Measurements from ENCODE around the gene PLTP. TPM values are rescaled to one million over a fixed set of nuclear protein-coding genes. Genes with fewer than 3 reads are reported as not detected.

PLTP gene
- total RNA-seq, 4 donors from 2014 or later, result 45.6 to 456 (median 177) TPM

DNA sequence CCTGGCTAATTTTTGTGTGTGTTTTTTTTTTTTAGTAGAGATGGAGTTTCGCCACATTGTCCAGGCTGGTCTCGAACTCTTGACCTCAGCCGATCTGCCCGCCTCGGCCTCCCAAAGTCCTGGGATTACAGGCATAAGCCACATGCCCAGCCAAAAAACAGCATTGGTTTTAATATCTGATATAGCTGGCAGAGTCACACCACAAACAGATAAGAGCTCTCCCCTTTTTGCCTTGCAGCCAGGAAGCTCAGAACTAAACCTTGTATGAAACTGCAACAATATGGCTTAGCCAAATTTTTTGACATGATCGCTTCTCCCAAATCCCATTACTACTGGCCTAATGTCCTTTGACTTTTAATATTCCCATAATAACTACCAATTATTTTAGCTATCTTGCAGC is 59.6 kb downstream of the PLTP start:
- Histone ChIP-seq H3K4me3 (no peak overlapping the region), H3K4me1 (peaks cover 3 to 40% (median 17%) of the 10 kb centered on the region in 3 donors), H3K27me3 (no peaks in the 10 kb centered on the region), H3K9me3 (no peaks in the 10 kb centered on the region), H3K36me3 (peaks cover 0 to 66% of the 10 kb centered on the region in 2 donors), H3K27ac (no peak overlapping the region)
- WGBS, 2 donors (ENCODE audit: low coverage in 1 of 2), result 97 to 100% methylated on average over 2 to 6 of the region's 6 CpGs
- no peak for ATAC-seq
- TF ChIP-seq POLR2AphosphoS5 (IDR thresholded peaks at IDR 0.05) (no peak), EP300 (IDR thresholded peaks at IDR 0.05) (no peak), POLR2A (IDR thresholded peaks at IDR 0.05) (no peak)
- TF ChIP-seq, protein P1, sequence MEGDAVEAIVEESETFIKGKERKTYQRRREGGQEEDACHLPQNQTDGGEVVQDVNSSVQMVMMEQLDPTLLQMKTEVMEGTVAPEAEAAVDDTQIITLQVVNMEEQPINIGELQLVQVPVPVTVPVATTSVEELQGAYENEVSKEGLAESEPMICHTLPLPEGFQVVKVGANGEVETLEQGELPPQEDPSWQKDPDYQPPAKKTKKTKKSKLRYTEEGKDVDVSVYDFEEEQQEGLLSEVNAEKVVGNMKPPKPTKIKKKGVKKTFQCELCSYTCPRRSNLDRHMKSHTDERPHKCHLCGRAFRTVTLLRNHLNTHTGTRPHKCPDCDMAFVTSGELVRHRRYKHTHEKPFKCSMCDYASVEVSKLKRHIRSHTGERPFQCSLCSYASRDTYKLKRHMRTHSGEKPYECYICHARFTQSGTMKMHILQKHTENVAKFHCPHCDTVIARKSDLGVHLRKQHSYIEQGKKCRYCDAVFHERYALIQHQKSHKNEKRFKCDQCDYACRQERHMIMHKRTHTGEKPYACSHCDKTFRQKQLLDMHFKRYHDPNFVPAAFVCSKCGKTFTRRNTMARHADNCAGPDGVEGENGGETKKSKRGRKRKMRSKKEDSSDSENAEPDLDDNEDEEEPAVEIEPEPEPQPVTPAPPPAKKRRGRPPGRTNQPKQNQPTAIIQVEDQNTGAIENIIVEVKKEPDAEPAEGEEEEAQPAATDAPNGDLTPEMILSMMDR (IDR thresholded peaks at IDR 0.05), result no peak

DNA sequence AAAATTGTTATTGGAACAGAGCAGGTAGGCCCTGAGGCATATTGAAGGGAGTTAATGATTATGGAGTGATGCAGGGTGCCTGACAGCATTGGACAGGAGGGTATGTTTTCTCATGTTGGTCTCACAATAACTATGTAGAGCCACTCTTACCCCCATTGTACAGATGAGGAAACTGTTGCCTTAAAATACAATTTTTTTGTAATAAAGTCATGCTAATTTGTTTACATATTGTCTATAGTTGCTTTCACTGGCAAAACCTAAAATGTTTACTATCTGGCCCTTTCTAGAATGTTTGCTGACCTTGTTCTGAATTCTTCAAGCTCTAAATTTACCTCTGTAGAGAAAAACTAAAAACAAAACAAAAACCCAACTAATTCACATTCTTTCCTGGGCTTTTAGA is 60.5 kb downstream of the PLTP start:
- H3K9me3 ChIP-seq, result no peaks in the 10 kb centered on the region
- ATAC-seq, result no peak
- peaks cover 3 to 37% (median 17%) of the 10 kb centered on the region in 3 donors for H3K4me1 ChIP-seq
- no peak for TF ChIP-seq EP300 (IDR thresholded peaks at IDR 0.05)
- TF ChIP-seq POLR2A (IDR thresholded peaks at IDR 0.05), result no peak
- TF ChIP-seq POLR2AphosphoS5 (IDR thresholded peaks at IDR 0.05), result no peak
- TF ChIP-seq, protein P1 (IDR thresholded peaks at IDR 0.05), result no peak
- H3K36me3 ChIP-seq, result peaks cover 0 to 74% of the 10 kb centered on the region in 2 donors
- no peak overlapping the region for H3K4me3 ChIP-seq
- H3K27me3 ChIP-seq, result no peaks in the 10 kb centered on the region
- no peak overlapping the region for H3K27ac ChIP-seq

DNA sequence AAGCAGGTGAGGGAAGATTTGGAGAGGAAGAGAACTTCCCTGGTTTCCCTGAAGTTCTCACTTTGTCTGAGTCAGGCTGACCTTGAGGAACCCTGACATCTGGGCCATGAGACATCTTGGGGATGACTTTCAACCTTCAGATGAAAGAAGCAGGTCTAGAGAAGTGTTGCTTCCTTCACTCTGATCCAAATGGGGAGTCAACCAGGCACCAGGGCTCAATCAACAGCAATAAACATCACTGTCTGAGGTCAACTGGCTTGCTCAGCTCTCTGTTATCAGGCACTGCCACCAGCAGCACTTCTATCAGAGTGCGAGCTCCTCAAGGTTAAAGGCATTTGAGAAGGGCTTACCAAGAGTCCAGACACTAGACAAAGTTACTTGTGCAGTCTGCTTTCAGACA is 61.0 kb downstream of the PLTP start:
- Histone ChIP-seq H3K4me1 (peaks cover 2 to 31% (median 11%) of the 10 kb centered on the region in 3 donors), H3K27ac (no peak overlapping the region), H3K9me3 (no peaks in the 10 kb centered on the region), H3K27me3 (no peaks in the 10 kb centered on the region), H3K4me3 (no peak overlapping the region), H3K36me3 (peaks cover 0 to 80% of the 10 kb centered on the region in 2 donors)
- ATAC-seq, result no peak
- 100% methylated on average over 1 of the region's 1 CpG; no CpG with 5 or more reads in 1 of the 2 donors for WGBS, 2 donors (ENCODE audit: low coverage in 1 of 2)
- TF ChIP-seq, protein P1 (IDR thresholded peaks at IDR 0.05), result no peak
- no peak for TF ChIP-seq POLR2AphosphoS5 (IDR thresholded peaks at IDR 0.05)
- no peak for TF ChIP-seq POLR2A (IDR thresholded peaks at IDR 0.05)
- TF ChIP-seq EP300 (IDR thresholded peaks at IDR 0.05), result no peak

DNA sequence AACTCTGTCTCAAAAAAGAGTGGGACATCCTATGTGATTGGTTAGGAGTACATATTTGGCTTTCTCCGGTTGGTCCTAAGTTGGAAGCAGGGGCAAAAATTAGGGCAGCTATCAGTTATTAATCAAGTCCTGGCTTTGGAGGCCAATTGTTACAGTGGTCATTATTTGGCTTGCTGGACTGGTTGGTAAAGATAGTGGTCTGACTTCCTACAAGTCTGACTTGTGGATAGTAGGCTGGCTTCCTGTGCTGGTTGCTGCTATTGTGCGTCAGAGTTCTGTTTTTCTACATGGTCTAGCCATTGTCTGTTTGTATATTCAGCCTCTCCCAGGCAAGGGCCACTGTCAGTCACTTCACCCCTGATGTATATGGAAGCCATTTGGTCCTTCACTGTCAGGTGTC is 61.7 kb downstream of the PLTP start:
- Histone ChIP-seq H3K36me3 (peaks cover 0 to 87% of the 10 kb centered on the region in 2 donors), H3K9me3 (no peaks in the 10 kb centered on the region), H3K27me3 (no peaks in the 10 kb centered on the region), H3K4me3 (no peak overlapping the region), H3K27ac (no peak overlapping the region), H3K4me1 (peaks cover 0 to 29% (median 7%) of the 10 kb centered on the region in 3 donors)
- 92 to 100% methylated on average over 1 to 2 of the region's 2 CpGs for WGBS, 2 donors (ENCODE audit: low coverage in 1 of 2)
- TF ChIP-seq POLR2A (IDR thresholded peaks at IDR 0.05), result no peak
- no peak for TF ChIP-seq EP300 (IDR thresholded peaks at IDR 0.05)
- TF ChIP-seq, protein P1 (IDR thresholded peaks at IDR 0.05), result no peak
- no peak for TF ChIP-seq POLR2AphosphoS5 (IDR thresholded peaks at IDR 0.05)
- no peak for ATAC-seq

DNA sequence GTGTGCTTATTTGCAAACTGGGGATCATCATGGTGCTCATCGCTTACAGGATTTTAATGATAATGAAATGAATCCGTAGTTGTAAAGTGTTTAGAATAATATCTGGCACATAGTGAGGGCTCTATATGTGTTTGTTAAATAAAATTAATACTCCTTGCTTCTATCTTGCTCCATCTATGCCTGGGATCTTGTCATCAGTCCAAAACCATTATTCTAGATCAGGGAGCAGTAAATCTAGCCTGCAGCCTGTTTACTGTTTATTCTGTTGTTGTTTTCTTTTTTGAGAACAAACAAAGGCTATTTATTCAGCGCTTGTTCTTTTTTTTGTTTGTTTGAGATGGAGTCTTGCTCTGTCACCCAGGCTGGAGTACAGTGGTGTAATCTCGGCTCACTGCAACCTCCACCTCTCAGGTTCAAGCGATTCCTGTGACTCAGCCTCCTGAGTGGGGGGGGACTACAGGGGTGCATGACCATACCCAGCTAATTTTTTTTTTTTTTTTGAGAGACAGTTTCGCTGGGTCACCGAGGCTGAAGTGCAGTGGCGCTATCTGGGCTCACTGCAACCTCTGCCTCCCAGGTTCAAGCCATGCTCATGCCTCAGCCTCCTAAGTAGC is 62.9 kb downstream of the PLTP start:
- TF ChIP-seq EP300 (IDR thresholded peaks at IDR 0.05), result no peak
- no peak for TF ChIP-seq POLR2A (IDR thresholded peaks at IDR 0.05)
- TF ChIP-seq, protein P1 (IDR thresholded peaks at IDR 0.05), result no peak
- TF ChIP-seq POLR2AphosphoS5 (IDR thresholded peaks at IDR 0.05), result no peak
- Histone ChIP-seq H3K27ac (no peak overlapping the region), H3K4me3 (no peak overlapping the region), H3K4me1 (peaks cover 0 to 24% (median 0%) of the 10 kb centered on the region in 3 donors), H3K27me3 (no peaks in the 10 kb centered on the region), H3K36me3 (peaks cover 0 to 91% of the 10 kb centered on the region in 2 donors), H3K9me3 (no peaks in the 10 kb centered on the region)
- ATAC-seq, result no peak
- 75 to 93% methylated on average over 4 to 8 of the region's 8 CpGs for WGBS, 2 donors (ENCODE audit: low coverage in 1 of 2)

Data from gastroesophageal sphincter (tissue), 4 donors.